Endothelial cell of umbilical vein (primary cell): ENCODE data around the gene KCTD19.

Experiments used
- CTCF ChIP-seq, 2 donors: IDR thresholded peaks; 1 replicate in 1 of 2; 2 replicates in 1 of 2; pipeline ENCODE4 v1.5.1; 2011; ENCODE audit warnings: low read length in 2 of 2, mild to moderate bottlenecking in 2 of 2, moderate library complexity in 2 of 2, control low read depth in 1 of 2, inconsistent platforms in 1 of 2, low read depth in 1 of 2; ENCODE audit not compliant: insufficient read depth in 1 of 2; ENCODE audit errors: extremely low read depth in 1 of 2
- EZH2 ChIP-seq: IDR thresholded peaks from 2 replicates; pipeline ENCODE4 v1.6.1; 2012; ENCODE audit warnings: borderline replicate concordance, low read depth, mild to moderate bottlenecking, moderate library complexity, low read length, inconsistent platforms; ENCODE audit not compliant: severe bottlenecking
- JUN ChIP-seq: IDR thresholded peaks from 2 replicates; pipeline ENCODE4 v1.6.1; 2011; ENCODE audit warnings: borderline replicate concordance, low read depth; ENCODE audit not compliant: insufficient read length, insufficient read depth
- POLR2A ChIP-seq: IDR thresholded peaks from 2 replicates; pipeline ENCODE4 v1.6.1; 2012; ENCODE audit warnings: low read depth, mild to moderate bottlenecking, control low read depth, low read length
- POLR2AphosphoS5 ChIP-seq: IDR thresholded peaks from 2 replicates; pipeline ENCODE4 v1.6.1; 2012; ENCODE audit warnings: low read depth, mild to moderate bottlenecking, control low read depth, low read length, moderate library complexity; ENCODE audit not compliant: insufficient read depth

- TF ChIP-seq CTCF (IDR thresholded peaks at IDR 0.05; ENCODE audit: extremely low read depth in 1 of 2, insufficient read depth in 1 of 2, low read depth in 1 of 2, low read length in 2 of 2) (no peak), POLR2AphosphoS5 (no peak), EZH2 (no peak), JUN (no peak), POLR2A (no peak)
Measured at GRCh38 chr16:67243481-67243880, 83.1 kb downstream of the KCTD19 start.
